H1 (cell line): Measurements from ENCODE around the gene NEURL1B. TPM values are rescaled to one million over a fixed set of nuclear protein-coding genes. Genes with fewer than 3 reads are reported as not detected.

Experiments used
- CTCF ChIA-PET: fragments of 300-600 bp; sonication (Branson Sonifier 250); formaldehyde crosslinking; loops from one replicate; lab custom pipeline; 2021; ENCODE audit not compliant: partially characterized antibody; lab: Charles Lee
- POLR2A ChIA-PET: fragments of 300-600 bp; sonication (Branson Sonifier 250); formaldehyde crosslinking; loops from one replicate; lab custom pipeline; 2021; ENCODE audit warnings: inconsistent platforms; ENCODE audit not compliant: partially characterized antibody; lab: Charles Lee
- DNase-seq, 2 experiments: peaks; one replicate each; pipeline versions ENCODE4 v3.0.0 to v3.0.0-alpha.2; 2010 to 2022; ENCODE audit warnings: low spot score in 2 of 2, low read depth in 1 of 2, mixed read lengths in 1 of 2
- FAIRE-seq: peaks from 2 replicates; lab custom pipeline; 2011; peaks lifted over from hg19 to GRCh38; lab: Jason Lieb, UNC
- H2AFZ ChIP-seq: 2 replicates; pipeline ENCODE4 v1.8.1; 2012; ENCODE audit warnings: low read length, inconsistent platforms
- H2AK5ac ChIP-seq: 2 replicates; pipeline ENCODE4 v1.6.1; 2013; ENCODE audit warnings: low read depth, low read length
- H2BK120ac ChIP-seq: replicated peaks from 2 replicates; pipeline ENCODE3; 2013; ENCODE audit warnings: low read depth, low read length, inconsistent platforms
- H2BK12ac ChIP-seq: 2 replicates; pipeline ENCODE4 v1.6.1; 2013; ENCODE audit warnings: low read depth, low read length
- H2BK15ac ChIP-seq: 2 replicates; pipeline ENCODE4 v1.6.1; 2013; ENCODE audit warnings: low read length
- H2BK20ac ChIP-seq: 2 replicates; pipeline ENCODE4 v1.6.1; 2013; ENCODE audit warnings: low read length
- H2BK5ac ChIP-seq: 2 replicates; pipeline ENCODE4 v1.6.1; 2013; ENCODE audit warnings: low read depth, low read length
- H3K14ac ChIP-seq: 2 replicates; pipeline ENCODE4 v1.6.1; 2013; ENCODE audit warnings: inconsistent platforms; ENCODE audit not compliant: insufficient read length
- H3K18ac ChIP-seq: 2 replicates; pipeline ENCODE4 v1.6.1; 2013; ENCODE audit warnings: low read length; ENCODE audit errors: extremely low read depth
- H3K23ac ChIP-seq: 2 replicates; pipeline ENCODE4 v1.6.1; 2013; ENCODE audit warnings: inconsistent platforms; ENCODE audit not compliant: insufficient read length
- H3K23me2 ChIP-seq: 2 replicates; pipeline ENCODE4 v1.6.1; 2013; ENCODE audit warnings: low read depth, low read length
- H3K27ac ChIP-seq: 2 replicates; pipeline ENCODE4 v1.6.1; 2011; ENCODE audit warnings: low read depth, low read length, inconsistent platforms
- H3K27me3 ChIP-seq, 4 experiments: replicated peaks in 1 of 4; 1 replicate in 1 of 4; 2 replicates in 3 of 4; pipeline versions ENCODE4 v1.6.1 to v1.8.1; 2011 to 2013; ENCODE audit warnings: low read length in 3 of 4, mild to moderate bottlenecking in 3 of 4, inconsistent platforms in 2 of 4, mixed read lengths in 2 of 4, moderate library complexity in 1 of 4; ENCODE audit not compliant: control insufficient read depth in 3 of 4, insufficient read depth in 3 of 4; ENCODE audit errors: extremely low read depth in 1 of 4
- H3K36me3 ChIP-seq, 4 experiments: 2 replicates each; pipeline versions ENCODE4 v1.6.1 to v1.8.1; 2011 to 2013; ENCODE audit warnings: mild to moderate bottlenecking in 4 of 4, low read length in 3 of 4, moderate library complexity in 2 of 4, control low read depth in 1 of 4, inconsistent platforms in 1 of 4; ENCODE audit not compliant: insufficient read depth in 4 of 4, control insufficient read depth in 2 of 4
- H3K4ac ChIP-seq: replicated peaks from 2 replicates; pipeline ENCODE3; 2013; ENCODE audit warnings: low read length, low read depth, mixed read lengths, inconsistent platforms; ENCODE audit not compliant: insufficient read length
- H3K4me1 ChIP-seq, 4 experiments: replicated peaks in 1 of 4; 1 replicate in 1 of 4; 2 replicates in 3 of 4; pipeline versions ENCODE4 v1.6.1 to v1.8.1; 2011 to 2013; ENCODE audit warnings: low read length in 3 of 4, inconsistent platforms in 2 of 4, mixed read lengths in 1 of 4; ENCODE audit not compliant: insufficient read depth in 4 of 4, control insufficient read depth in 3 of 4
- H3K4me2 ChIP-seq, 2 experiments: 2 replicates each; pipeline versions ENCODE4 v1.6.1 to v1.8.1; 2011 to 2013; ENCODE audit warnings: low read depth in 2 of 2, low read length in 2 of 2, control low read depth in 1 of 2, inconsistent platforms in 1 of 2, mild to moderate bottlenecking in 1 of 2; ENCODE audit not compliant: insufficient read depth in 1 of 2
- H3K4me3 ChIP-seq, 4 experiments: fragments of 200-600, 300-600 bp in 1 of 4; sonication (generic), shearing (Covaris generic), sonication (Bioruptor Twin) in 1 of 4; 2 replicates each; pipeline versions ENCODE4 v1.5.1 to v1.8.1; 2011 to 2016; ENCODE audit warnings: low read length in 4 of 4, low read depth in 3 of 4, control low read depth in 2 of 4, inconsistent platforms in 2 of 4, mild to moderate bottlenecking in 2 of 4, mixed read lengths in 1 of 4, moderate library complexity in 1 of 4; ENCODE audit not compliant: insufficient read depth in 2 of 4; ENCODE audit errors: extremely low read depth in 1 of 4
- H3K56ac ChIP-seq: replicated peaks from 2 replicates; pipeline ENCODE3; 2013; ENCODE audit warnings: low read depth, mild to moderate bottlenecking, mixed read lengths, low read length, inconsistent platforms; ENCODE audit not compliant: insufficient read length
- H3K79me1 ChIP-seq: 2 replicates; pipeline ENCODE4 v1.6.1; 2013; ENCODE audit warnings: low read depth, low read length, control low read depth
- H3K79me2 ChIP-seq, 2 experiments: 2 replicates each; pipeline versions ENCODE4 v1.6.1 to v1.8.1; 2012 to 2013; ENCODE audit warnings: low read length in 2 of 2, mild to moderate bottlenecking in 2 of 2, inconsistent platforms in 1 of 2; ENCODE audit not compliant: insufficient read depth in 2 of 2, control insufficient read depth in 1 of 2
- H3K9ac ChIP-seq, 4 experiments: replicated peaks in 1 of 4; 1 replicate in 1 of 4; 2 replicates in 3 of 4; pipeline versions ENCODE4 v1.6.1 to v1.8.1; 2011 to 2013; ENCODE audit warnings: low read depth in 3 of 4, low read length in 3 of 4, control low read depth in 2 of 4, mild to moderate bottlenecking in 2 of 4, moderate library complexity in 2 of 4, inconsistent platforms in 1 of 4; ENCODE audit errors: extremely low read depth in 1 of 4
- H3K9me3 ChIP-seq, 2 experiments: 2 replicates each; pipeline versions ENCODE4 v1.6.1 to v1.8.1; 2012 to 2013; ENCODE audit warnings: mild to moderate bottlenecking in 2 of 2, moderate library complexity in 2 of 2, control low read depth in 1 of 2, inconsistent platforms in 1 of 2, low read depth in 1 of 2, low read length in 1 of 2, mixed read lengths in 1 of 2; ENCODE audit not compliant: insufficient read depth in 2 of 2
- H4K20me1 ChIP-seq, 2 experiments: replicated peaks in 1 of 2; 2 replicates each; pipeline versions ENCODE3 to v1.8.1; 2011 to 2013; ENCODE audit warnings: inconsistent platforms in 2 of 2, low read length in 2 of 2, mild to moderate bottlenecking in 1 of 2; ENCODE audit not compliant: insufficient read depth in 2 of 2, control insufficient read depth in 1 of 2
- H4K5ac ChIP-seq: 2 replicates; pipeline ENCODE4 v1.6.1; 2013; ENCODE audit warnings: low read length, low read depth, mixed read lengths, inconsistent platforms; ENCODE audit not compliant: insufficient read length
- H4K8ac ChIP-seq: 2 replicates; pipeline ENCODE4 v1.8.0; 2013; ENCODE audit warnings: mild to moderate bottlenecking, moderate library complexity, low read length, inconsistent platforms; ENCODE audit not compliant: insufficient read depth; ENCODE audit errors: extremely low read depth
- H4K91ac ChIP-seq: replicated peaks from 2 replicates; pipeline ENCODE3; 2013; ENCODE audit warnings: low read length, mixed read lengths, inconsistent platforms; ENCODE audit not compliant: insufficient read length
- HDAC2 ChIP-seq, 2 experiments: fragments of 300-600 bp in 1 of 2; sonication (generic) in 1 of 2; IDR thresholded peaks; 2 replicates each; pipeline ENCODE4 v1.6.1; 2011 to 2012; ENCODE audit warnings: low read depth in 2 of 2, low read length in 2 of 2, mild to moderate bottlenecking in 2 of 2, moderate library complexity in 2 of 2, borderline replicate concordance in 1 of 2, inconsistent platforms in 1 of 2
- KDM1A ChIP-seq: fragments of 200-600, 300-600 bp; sonication (generic); IDR thresholded peaks from 2 replicates; pipeline ENCODE4 v1.7.1; 2016; ENCODE audit warnings: mild to moderate bottlenecking, low read length, borderline replicate concordance
- MAFK ChIP-seq: IDR thresholded peaks from 2 replicates; pipeline ENCODE4 v1.6.1; 2012; ENCODE audit warnings: low read depth, mild to moderate bottlenecking, improper control_type of control experiment, low read length
- RBBP5 ChIP-seq: IDR thresholded peaks from 2 replicates; pipeline ENCODE4 v1.7.1; 2012; ENCODE audit warnings: low read depth, mild to moderate bottlenecking, inconsistent platforms, low read length, moderate library complexity, borderline replicate concordance
- RNF2 ChIP-seq: fragments of 200-900, 300-1000 bp; sonication (generic); IDR thresholded peaks from 2 replicates; pipeline ENCODE4 v1.7.1; 2016; ENCODE audit warnings: borderline replicate concordance, low read depth, mild to moderate bottlenecking, antibody characterized with exemption, low read length; ENCODE audit not compliant: poor library complexity, severe bottlenecking; ENCODE audit errors: missing control alignments
- SIN3A ChIP-seq, 2 experiments: IDR thresholded peaks in 1 of 2; conservative IDR thresholded peaks in 1 of 2; 2 replicates each; pipeline ENCODE4 v1.6.1; 2011 to 2012; ENCODE audit warnings: low read length in 2 of 2, improper control_type of control experiment in 1 of 2, low read depth in 1 of 2, mild to moderate bottlenecking in 1 of 2
- WGBS, 2 experiments: shearing (Covaris generic) in 1 of 2; methylation state at CpG; one replicate each; pipeline versions ENCODE4 v1.1.6 to v1.1.7; 2013 to 2015; ENCODE audit warnings: low lambda C conversion rate in 2 of 2, mixed read lengths in 2 of 2, inconsistent platforms in 1 of 2, low coverage in 1 of 2, missing lambda C conversion rate in 1 of 2; ENCODE audit not compliant: insufficient replicate concordance in 2 of 2, insufficient coverage in 1 of 2, insufficient read length in 1 of 2; ENCODE audit errors: extremely low coverage in 1 of 2, missing lambda C conversion rate in 1 of 2; 5-methylcytosine and 5-hydroxymethylcytosine counted together
- polyA plus RNA-seq, 7 experiments: library from polyadenylated mRNA; depleted of rRNA in 3 of 7; stranded (reverse) in 5 of 7; unstranded in 2 of 7; fragments of >200 nt in 5 of 7; fragments of 200-250 nt in 2 of 7; gene quantifications; 1 replicate in 5 of 7; 2 replicates in 1 of 7; 4 replicates in 1 of 7; pipeline versions ENCODE4 v1.2.1 to v1.2.3, GENCODE V29; 2011 to 2013; ENCODE audit warnings: missing spikeins in 2 of 7, mixed read lengths in 2 of 7
- total RNA-seq: library from RNA; stranded (reverse); fragmentation: NEBNext Ultra II Directional; extraction: Animal tissue kit (Norgen Biotek cat#: 25700); gene quantifications from 2 replicates; pipeline ENCODE4 v1.2.1, GENCODE V29; 2021

The NEURL1B gene
- total and polyA plus RNA-seq, 2 of the 8 experiments (the other 6 are each of a cell fraction or from before 2014, with no cell fraction given), result 3.3 to 6.1 TPM

- FAIRE-seq (no peak), DNase-seq (no peak)
- no peak overlapping the region for H2BK12ac ChIP-seq
- H2BK20ac ChIP-seq, result no peak overlapping the region
- no peak overlapping the region for H2BK5ac ChIP-seq
- H3K9me3 ChIP-seq, result no peaks in the 10 kb centered on the region
- ChIA-PET POLR2A (interaction anchor here (1.0 to 1.4 kb wide), 2 partner anchors 9 to 20 kb away, joined by 3 read pairs; no protein-coding TSS in a partner anchor), CTCF (interaction anchor here (0.6 to 4.6 kb wide), 8 partner anchors 12 to 200 kb away, joined by 3 to 27 read pairs (median 4); no protein-coding TSS in a partner anchor)
- no peak overlapping the region for H2AFZ ChIP-seq
- H2BK15ac ChIP-seq, result no peak overlapping the region
- no peak overlapping the region for H4K5ac ChIP-seq
- peaks cover 5% of the 10 kb centered on the region; the same call in 1 of the 2 replicates for H3K23me2 ChIP-seq
- H3K27ac ChIP-seq, result no peak overlapping the region
- H3K4ac ChIP-seq, result no peak overlapping the region
- H3K9ac ChIP-seq, result no peak overlapping the region
- H4K91ac ChIP-seq, result no peak overlapping the region
- peaks cover 0 to 9% (median 3%) of the 10 kb centered on the region in 4 experiments; a peak in 5 of 7 replicates for H3K4me1 ChIP-seq
- no peak overlapping the region for H3K4me3 ChIP-seq
- H3K18ac ChIP-seq, result no peak overlapping the region
- H3K56ac ChIP-seq, result no peak overlapping the region
- TF ChIP-seq RNF2, result no peak
- TF ChIP-seq SIN3A (conservative IDR thresholded peaks at IDR 0.05 in 1 of 2, IDR thresholded peaks at IDR 0.05 in 1 of 2; ENCODE audit: low read depth in 1 of 2, low read length in 2 of 2), result no peak
- TF ChIP-seq RBBP5, result no peak
- TF ChIP-seq MAFK, result no peak
- TF ChIP-seq HDAC2 (IDR thresholded peaks at IDR 0.05; ENCODE audit: borderline replicate concordance in 1 of 2, low read depth in 2 of 2, low read length in 2 of 2), result no peak
- no peak for TF ChIP-seq KDM1A
- H4K8ac ChIP-seq, result no peak overlapping the region
- no peaks in the 10 kb centered on the region; the same call in 1 of the 2 replicates for H3K79me1 ChIP-seq
- no peaks in the 10 kb centered on the region for H3K79me2 ChIP-seq
- peaks cover 0 to 3% of the 10 kb centered on the region in 2 experiments for H4K20me1 ChIP-seq
- no peak overlapping the region for H2AK5ac ChIP-seq
- peaks cover 6 to 29% (median 22%) of the 10 kb centered on the region in 4 experiments for H3K27me3 ChIP-seq
- H3K4me2 ChIP-seq, result no peak overlapping the region
- no peak overlapping the region for H2BK120ac ChIP-seq
- no peaks in the 10 kb centered on the region for H3K36me3 ChIP-seq
- WGBS, 2 experiments, result 80% methylated on average over 8 of the region's 8 CpGs; no CpG with 5 or more reads in 1 of the 2 experiments
- H3K14ac ChIP-seq, result no peak overlapping the region
- H3K23ac ChIP-seq, result no peak overlapping the region
Measured at GRCh38 chr5:172679628-172680212, 38.7 kb downstream of the NEURL1B start.
